ENCODE data around the gene GPR161.
"Not testable (repeated sequence)": the region's sequence is repeated elsewhere in the genome, so short reads cannot be mapped to it uniquely, and the experiment has no call there.

The GPR161 gene

DNA sequence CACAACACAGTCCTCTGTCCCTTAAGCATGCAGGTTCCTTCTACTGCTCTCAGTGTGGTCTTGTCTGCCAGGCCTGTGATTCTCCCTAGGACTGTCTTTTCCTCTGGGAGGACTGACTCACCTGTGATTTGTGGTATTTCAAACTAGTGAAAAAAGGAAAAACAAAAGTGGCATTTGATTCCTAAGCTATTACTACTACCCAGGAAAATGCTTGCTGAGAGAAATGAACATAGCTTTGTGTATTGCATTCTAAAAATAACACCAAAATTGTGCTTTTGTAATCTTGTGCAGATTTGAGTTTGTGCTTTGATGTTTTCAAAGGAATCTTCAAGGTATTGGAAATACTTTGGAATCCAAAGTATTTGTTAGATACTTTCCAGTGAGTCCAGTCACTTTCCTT, 57.0 kb downstream of the GPR161 start:
- TF ChIP-seq, protein P1, sequence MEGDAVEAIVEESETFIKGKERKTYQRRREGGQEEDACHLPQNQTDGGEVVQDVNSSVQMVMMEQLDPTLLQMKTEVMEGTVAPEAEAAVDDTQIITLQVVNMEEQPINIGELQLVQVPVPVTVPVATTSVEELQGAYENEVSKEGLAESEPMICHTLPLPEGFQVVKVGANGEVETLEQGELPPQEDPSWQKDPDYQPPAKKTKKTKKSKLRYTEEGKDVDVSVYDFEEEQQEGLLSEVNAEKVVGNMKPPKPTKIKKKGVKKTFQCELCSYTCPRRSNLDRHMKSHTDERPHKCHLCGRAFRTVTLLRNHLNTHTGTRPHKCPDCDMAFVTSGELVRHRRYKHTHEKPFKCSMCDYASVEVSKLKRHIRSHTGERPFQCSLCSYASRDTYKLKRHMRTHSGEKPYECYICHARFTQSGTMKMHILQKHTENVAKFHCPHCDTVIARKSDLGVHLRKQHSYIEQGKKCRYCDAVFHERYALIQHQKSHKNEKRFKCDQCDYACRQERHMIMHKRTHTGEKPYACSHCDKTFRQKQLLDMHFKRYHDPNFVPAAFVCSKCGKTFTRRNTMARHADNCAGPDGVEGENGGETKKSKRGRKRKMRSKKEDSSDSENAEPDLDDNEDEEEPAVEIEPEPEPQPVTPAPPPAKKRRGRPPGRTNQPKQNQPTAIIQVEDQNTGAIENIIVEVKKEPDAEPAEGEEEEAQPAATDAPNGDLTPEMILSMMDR (IDR thresholded peaks at IDR 0.05; ENCODE audit: low read depth, low read length): no peak
- no peak for DNase-seq (ENCODE audit: extremely low read depth, low read depth)

DNA sequence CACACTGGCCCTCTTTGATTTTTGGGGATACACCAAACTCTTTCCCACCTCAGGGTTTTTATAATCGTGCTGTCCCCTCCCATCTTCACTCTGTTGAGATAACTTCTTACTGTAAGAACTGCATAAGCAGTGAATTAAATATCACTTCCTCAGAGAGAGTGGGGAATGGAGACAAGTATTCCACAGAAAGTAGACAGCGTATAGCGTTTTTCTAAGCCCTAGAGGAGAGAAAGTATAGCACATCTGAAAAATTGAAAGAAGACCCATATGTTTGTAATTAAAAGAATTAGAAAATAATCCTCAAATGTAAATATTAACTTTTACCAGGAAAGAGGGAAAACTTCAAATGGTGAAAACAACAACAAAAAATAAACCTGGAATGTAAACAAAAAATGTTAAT, 67.3 kb downstream of the GPR161 start:
- no peak for DNase-seq (ENCODE audit: extremely low read depth, low read depth)
- TF ChIP-seq, protein P1 (IDR thresholded peaks at IDR 0.05; ENCODE audit: low read depth, low read length): no peak; the same call in 1 of the 2 replicates

DNA sequence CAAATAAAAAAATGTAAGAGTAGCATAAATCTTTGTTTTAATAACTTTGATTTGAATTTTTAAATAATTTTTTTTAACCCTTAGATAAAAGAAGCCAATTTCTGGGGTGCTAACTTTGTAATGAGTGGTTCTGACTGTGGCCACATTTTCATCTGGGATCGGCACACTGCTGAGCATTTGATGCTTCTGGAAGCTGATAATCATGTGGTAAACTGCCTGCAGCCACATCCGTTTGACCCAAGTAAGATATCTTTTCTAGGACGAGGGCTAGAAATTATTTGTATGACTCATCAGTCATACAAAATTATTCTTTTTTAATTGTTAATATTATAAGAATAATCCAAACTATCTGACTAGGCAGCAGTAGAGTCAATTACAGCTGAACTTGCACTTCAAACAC, 71.2 kb downstream of the GPR161 start:
- no peak for DNase-seq (ENCODE audit: extremely low read depth, low read depth)
- TF ChIP-seq, protein P1 (IDR thresholded peaks at IDR 0.05; ENCODE audit: low read depth, low read length): no peak

DNA sequence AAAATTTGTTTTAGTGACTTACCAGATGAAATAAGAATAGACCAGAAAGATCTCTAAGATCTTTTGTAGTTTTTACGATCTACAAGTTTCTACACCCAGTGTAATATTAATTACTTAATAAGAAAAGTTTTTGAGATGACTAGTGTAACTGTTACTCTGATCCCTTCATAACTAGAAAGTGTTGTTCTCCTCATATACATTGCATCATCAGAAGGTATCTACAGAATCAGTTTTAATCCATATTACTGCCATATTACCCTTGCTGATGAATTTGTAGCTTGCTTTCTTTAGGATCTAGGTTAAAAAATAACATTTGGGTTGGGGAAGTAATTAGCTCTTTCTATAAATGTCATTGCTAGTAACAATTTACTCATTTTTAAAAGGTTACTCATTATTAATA, 72.5 kb downstream of the GPR161 start:
- DNase-seq (ENCODE audit: extremely low read depth, low read depth): no peak
- TF ChIP-seq, protein P1 (IDR thresholded peaks at IDR 0.05; ENCODE audit: low read depth, low read length): no peak

DNA sequence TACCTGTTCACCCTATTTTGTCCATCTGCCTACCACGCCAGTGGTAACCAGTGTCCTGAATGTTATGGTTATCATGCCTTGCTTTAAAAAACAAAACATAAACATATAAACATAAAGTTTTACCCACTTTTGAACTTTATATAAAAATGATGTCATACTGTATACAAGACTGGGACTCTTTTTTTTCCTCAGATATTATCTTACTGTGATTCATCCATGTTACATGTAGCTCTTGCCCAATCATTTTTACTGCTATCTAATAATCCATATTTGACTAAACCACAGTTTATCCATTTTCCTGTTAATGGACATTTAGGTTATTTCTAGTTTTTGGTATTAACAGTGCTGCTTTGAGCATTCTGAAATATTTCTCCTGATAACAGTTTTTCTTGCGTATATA, 78.8 kb downstream of the GPR161 start:
- DNase-seq (ENCODE audit: extremely low read depth, low read depth): no peak
- TF ChIP-seq, protein P1 (IDR thresholded peaks at IDR 0.05; ENCODE audit: low read depth, low read length): no peak

DNA sequence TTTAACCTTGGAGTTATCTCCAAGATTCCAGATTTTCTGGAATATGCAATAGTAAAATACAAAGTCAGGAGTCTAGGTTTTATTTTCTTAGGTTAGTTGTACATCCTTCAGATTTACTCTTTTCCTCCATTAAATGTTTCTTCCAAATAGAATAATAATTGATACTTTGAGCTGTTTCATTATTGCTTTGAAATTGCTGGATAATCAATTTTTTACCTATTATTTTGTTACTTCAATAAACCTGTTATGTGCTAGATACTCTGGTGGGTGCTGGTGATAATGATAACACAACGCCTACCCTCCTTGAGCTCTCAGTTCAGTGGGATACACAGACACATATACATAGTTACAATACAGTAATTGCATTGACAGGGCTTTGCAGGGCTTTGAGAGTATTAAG, 79.4 kb downstream of the GPR161 start:
- TF ChIP-seq, protein P1 (IDR thresholded peaks at IDR 0.05; ENCODE audit: low read depth, low read length): no peak
- no peak for DNase-seq (ENCODE audit: extremely low read depth, low read depth)

DNA sequence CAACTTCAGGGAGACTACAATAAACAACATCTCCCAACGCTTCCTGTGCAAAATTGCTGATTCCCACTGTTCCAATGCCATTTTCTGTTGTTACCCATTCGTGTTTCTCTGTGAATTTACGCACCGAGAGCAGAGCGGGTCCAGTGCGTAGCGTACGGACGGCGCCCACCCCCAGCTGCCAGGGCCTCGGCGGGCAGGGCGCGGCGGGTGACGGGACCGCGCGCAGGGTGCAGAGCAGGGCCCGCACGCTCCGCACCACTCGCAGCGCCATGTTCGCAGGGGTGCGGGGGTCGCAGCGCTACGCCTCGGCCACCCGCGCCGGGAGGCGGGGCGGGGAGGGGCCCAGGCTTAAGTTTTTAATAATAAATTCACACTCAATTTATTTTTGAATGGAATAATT, 80.6 kb downstream of the GPR161 start:
- not testable (repeated sequence) for DNase-seq (ENCODE audit: extremely low read depth, low read depth)

DNA sequence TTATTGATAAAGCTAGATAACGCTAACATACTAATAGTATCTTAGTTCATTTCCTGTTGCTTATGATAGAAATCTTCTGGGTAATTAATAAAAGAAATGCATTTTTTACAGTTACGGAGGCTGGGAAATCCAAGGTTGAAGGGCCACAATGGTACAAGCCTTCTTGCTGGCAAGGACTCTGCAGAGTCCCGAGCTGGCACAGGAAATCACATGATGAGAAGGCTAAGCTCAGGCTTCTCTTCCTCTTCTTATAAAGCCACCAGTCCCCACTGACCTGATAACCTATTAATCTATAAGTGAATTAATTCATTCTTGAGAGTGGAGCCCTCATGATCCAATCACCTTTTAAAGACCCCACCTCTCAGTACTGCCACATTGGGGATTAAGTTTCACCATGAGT, 82.6 kb downstream of the GPR161 start:
- TF ChIP-seq, protein P1 (IDR thresholded peaks at IDR 0.05; ENCODE audit: low read depth, low read length): no peak
- DNase-seq (ENCODE audit: extremely low read depth, low read depth): no peak
